Osteoblast (primary cell): ENCODE measurements around the gene ASTN2. TPM values are rescaled to one million over a fixed set of nuclear protein-coding genes. Genes with fewer than 3 reads are reported as not detected.
A peak's percentile ranks its signal among the peaks of the same experiment; 100 is the strongest.

Experiments used
- DNase-seq: peaks from one replicate; pipeline ENCODE4 v3.0.0; 2011; ENCODE audit warnings: low spot score, mixed read lengths; ENCODE audit not compliant: insufficient read length; ENCODE audit errors: missing footprints
- H2AFZ ChIP-seq: 2 replicates; pipeline ENCODE4 v1.6.0; 2011; ENCODE audit warnings: mild to moderate bottlenecking, low read length
- H3K27ac ChIP-seq: 2 replicates; pipeline ENCODE4 v1.5.1; 2011; ENCODE audit warnings: mild to moderate bottlenecking, low read depth, low read length, moderate library complexity
- H3K27me3 ChIP-seq: 2 replicates; pipeline ENCODE4 v1.6.0; 2012; ENCODE audit warnings: mild to moderate bottlenecking, control low read depth, inconsistent platforms, low read length, moderate library complexity; ENCODE audit not compliant: insufficient read depth
- H3K36me3 ChIP-seq: 2 replicates; pipeline ENCODE4 v1.5.1; 2011; ENCODE audit warnings: mild to moderate bottlenecking, low read length, control low read depth, moderate library complexity; ENCODE audit not compliant: insufficient read depth
- H3K4me1 ChIP-seq: 2 replicates; pipeline ENCODE4 v1.5.1; 2011; ENCODE audit warnings: mild to moderate bottlenecking, low read length, control low read depth, moderate library complexity; ENCODE audit not compliant: insufficient read depth
- H3K4me2 ChIP-seq: 2 replicates; pipeline ENCODE4 v1.6.0; 2011; ENCODE audit warnings: mild to moderate bottlenecking, low read length; ENCODE audit not compliant: insufficient read depth
- H3K4me3 ChIP-seq: fragments of 200-600 bp; sonication (generic); 3 replicates; pipeline ENCODE4 v1.5.1; 2012; ENCODE audit warnings: mild to moderate bottlenecking, low read length, inconsistent platforms; ENCODE audit not compliant: insufficient read depth
- H3K79me2 ChIP-seq: 2 replicates; pipeline ENCODE4 v1.6.0; 2012; ENCODE audit warnings: mild to moderate bottlenecking, low read length, control low read depth, inconsistent platforms; ENCODE audit not compliant: insufficient read depth
- H3K9me3 ChIP-seq: 2 replicates; pipeline ENCODE4 v1.5.1; 2011; ENCODE audit warnings: low read depth, low read length, control low read depth
- H4K20me1 ChIP-seq: 2 replicates; pipeline ENCODE4 v1.6.0; 2012; ENCODE audit warnings: mild to moderate bottlenecking, low read length, control low read depth; ENCODE audit not compliant: insufficient read depth
- total RNA-seq: library from RNA; depleted of rRNA; stranded (reverse); fragments of >200 nt; gene quantifications from 2 replicates; pipeline ENCODE4 v1.2.3, GENCODE V29; 2012
- TF ChIP-seq, protein P1 (sequence below): IDR thresholded peaks from 2 replicates; pipeline ENCODE4 v1.5.1; 2011; ENCODE audit warnings: mild to moderate bottlenecking, low read depth, low read length, moderate library complexity; ENCODE audit errors: extremely low read depth

ASTN2 gene
- total RNA-seq, 1 donor = 4.7 TPM

DNA sequence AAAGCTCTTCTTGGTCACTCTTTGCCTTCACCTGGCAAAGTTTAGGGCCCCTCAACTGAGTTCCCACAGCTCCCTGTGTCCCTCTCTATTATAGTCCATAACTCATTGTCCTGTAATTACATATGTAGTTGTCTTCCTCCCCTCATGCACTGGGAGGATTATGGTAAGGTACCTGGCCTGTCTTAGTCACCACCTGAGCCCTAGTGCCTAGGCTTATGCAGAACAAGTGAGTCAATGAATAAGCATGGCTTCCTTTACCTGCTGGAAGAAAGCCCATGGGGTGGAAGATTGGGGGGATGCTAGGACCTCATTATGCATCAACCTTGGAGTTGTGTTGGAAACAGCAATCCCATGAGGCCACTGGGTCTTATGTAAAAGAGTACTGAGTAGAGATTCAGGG is 915.4 kb downstream of the ASTN2 start:
- DNase-seq = no peak
- H2AFZ ChIP-seq = no peak overlapping the region

GRCh38 chr9:116497095-116497890 is 917.6 kb downstream of the ASTN2 start:
- Histone ChIP-seq H4K20me1 (no peaks in the 10 kb centered on the region), H3K9me3 (no peaks in the 10 kb centered on the region), H2AFZ (no peak overlapping the region), H3K79me2 (no peaks in the 10 kb centered on the region), H3K36me3 (no peaks in the 10 kb centered on the region), H3K27me3 (no peaks in the 10 kb centered on the region), H3K4me3 (no peak overlapping the region), H3K4me2 (no peak overlapping the region), H3K27ac (no peak overlapping the region), H3K4me1 (peaks cover 19% of the 10 kb centered on the region)
- peak; percentile 36 for DNase-seq
- TF ChIP-seq, protein P1, sequence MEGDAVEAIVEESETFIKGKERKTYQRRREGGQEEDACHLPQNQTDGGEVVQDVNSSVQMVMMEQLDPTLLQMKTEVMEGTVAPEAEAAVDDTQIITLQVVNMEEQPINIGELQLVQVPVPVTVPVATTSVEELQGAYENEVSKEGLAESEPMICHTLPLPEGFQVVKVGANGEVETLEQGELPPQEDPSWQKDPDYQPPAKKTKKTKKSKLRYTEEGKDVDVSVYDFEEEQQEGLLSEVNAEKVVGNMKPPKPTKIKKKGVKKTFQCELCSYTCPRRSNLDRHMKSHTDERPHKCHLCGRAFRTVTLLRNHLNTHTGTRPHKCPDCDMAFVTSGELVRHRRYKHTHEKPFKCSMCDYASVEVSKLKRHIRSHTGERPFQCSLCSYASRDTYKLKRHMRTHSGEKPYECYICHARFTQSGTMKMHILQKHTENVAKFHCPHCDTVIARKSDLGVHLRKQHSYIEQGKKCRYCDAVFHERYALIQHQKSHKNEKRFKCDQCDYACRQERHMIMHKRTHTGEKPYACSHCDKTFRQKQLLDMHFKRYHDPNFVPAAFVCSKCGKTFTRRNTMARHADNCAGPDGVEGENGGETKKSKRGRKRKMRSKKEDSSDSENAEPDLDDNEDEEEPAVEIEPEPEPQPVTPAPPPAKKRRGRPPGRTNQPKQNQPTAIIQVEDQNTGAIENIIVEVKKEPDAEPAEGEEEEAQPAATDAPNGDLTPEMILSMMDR = no peak

More for the DNA sequence above, 915.4 kb downstream of the ASTN2 start:
- Histone ChIP-seq H4K20me1 (no peaks in the 10 kb centered on the region), H3K36me3 (no peaks in the 10 kb centered on the region), H3K4me2 (no peak overlapping the region), H3K27ac (no peak overlapping the region), H3K9me3 (no peaks in the 10 kb centered on the region), H3K79me2 (no peaks in the 10 kb centered on the region), H3K4me1 (peaks cover 11% of the 10 kb centered on the region), H3K27me3 (no peaks in the 10 kb centered on the region), H3K4me3 (no peak overlapping the region)
- TF ChIP-seq, protein P1 = no peak

DNA sequence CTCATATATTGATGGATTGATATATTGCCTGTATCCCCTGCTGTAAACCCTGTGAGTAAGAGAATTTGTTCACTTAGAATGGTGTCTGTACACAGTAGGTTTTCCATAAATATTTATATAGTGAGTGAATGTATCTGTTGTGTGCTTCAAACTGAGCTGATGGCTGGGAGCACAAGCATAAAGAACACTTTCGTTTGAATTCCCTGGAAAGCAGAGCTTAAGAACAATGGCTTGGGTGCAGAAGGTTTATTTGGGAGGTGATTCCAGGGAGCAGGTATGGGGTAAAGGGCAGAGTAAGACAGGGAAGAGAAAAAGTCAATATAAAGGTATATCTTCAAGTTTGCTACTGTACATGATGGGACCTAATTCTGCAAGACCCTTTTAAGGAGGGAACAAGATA is 918.7 kb downstream of the ASTN2 start:
- H2AFZ ChIP-seq = no peak overlapping the region
- H3K4me2 ChIP-seq = no peak overlapping the region
- DNase-seq = no peak
- TF ChIP-seq, protein P1 = no peak
- no peaks in the 10 kb centered on the region for H3K27me3 ChIP-seq
- no peaks in the 10 kb centered on the region for H3K9me3 ChIP-seq
- H3K27ac ChIP-seq = no peak overlapping the region
- H4K20me1 ChIP-seq = no peaks in the 10 kb centered on the region
- no peak overlapping the region for H3K4me3 ChIP-seq
- H3K36me3 ChIP-seq = no peaks in the 10 kb centered on the region
- H3K79me2 ChIP-seq = no peaks in the 10 kb centered on the region
- peaks cover 24% of the 10 kb centered on the region for H3K4me1 ChIP-seq

GRCh38 chr9:116495725-116496124 is 919.1 kb downstream of the ASTN2 start:
- no peak for DNase-seq
- Histone ChIP-seq H3K4me2 (no peak overlapping the region), H3K4me3 (no peak overlapping the region), H4K20me1 (no peaks in the 10 kb centered on the region), H3K27ac (no peak overlapping the region), H3K27me3 (no peaks in the 10 kb centered on the region), H3K4me1 (peaks cover 24% of the 10 kb centered on the region), H3K9me3 (no peaks in the 10 kb centered on the region), H3K36me3 (no peaks in the 10 kb centered on the region), H3K79me2 (no peaks in the 10 kb centered on the region), H2AFZ (no peak overlapping the region)
- TF ChIP-seq, protein P1 = no peak
